CD4-positive, alpha-beta T cell (primary cell): ENCODE results near the gene NDUFB3. TPM values are rescaled to one million over a fixed set of nuclear protein-coding genes. Genes with fewer than 3 reads are reported as not detected.

Experiments
- ATAC-seq: fragments of 200-7000 bp; cut with Tn5 transposase; one replicate; pipeline ENCODE4 v1.10.0; 2022; ENCODE audit warnings: mild to moderate bottlenecking; ENCODE audit not compliant: poor library complexity
- CTCF ChIA-PET: fragments of 350-600 bp; sonication (Branson Sonifier 250); formaldehyde crosslinking; loops from one replicate; lab custom pipeline; 2021; ENCODE audit warnings: antibody characterized with exemption, inconsistent platforms; lab: Charles Lee
- POLR2A ChIA-PET: fragments of 350-600 bp; sonication (Branson Sonifier 250); formaldehyde crosslinking; loops from one replicate; lab custom pipeline; 2021; ENCODE audit warnings: antibody characterized with exemption, inconsistent platforms; lab: Charles Lee
- DNase-seq, 14 experiments: peaks; one replicate each; pipeline ENCODE4 v3.0.0-alpha.2; 2013 to 2020; ENCODE audit warnings: mixed read lengths in 2 of 14
- H3K27ac ChIP-seq, 2 donors: one replicate each; pipeline versions ENCODE4 v1.5.1 to v1.7.0; 2013; ENCODE audit warnings: low read length in 2 of 2, low read depth in 1 of 2, mild to moderate bottlenecking in 1 of 2
- H3K27me3 ChIP-seq, 2 experiments: 1 replicate in 1 of 2; 2 replicates in 1 of 2; pipeline versions ENCODE4 v1.6.1 to v1.7.0; 2013; ENCODE audit warnings: low read length in 2 of 2, control low read depth in 1 of 2, mild to moderate bottlenecking in 1 of 2, moderate library complexity in 1 of 2; ENCODE audit not compliant: insufficient read depth in 2 of 2, control insufficient read depth in 1 of 2
- H3K36me3 ChIP-seq: one replicate; pipeline ENCODE4 v1.6.1; 2013; ENCODE audit warnings: low read length, control low read depth; ENCODE audit not compliant: insufficient read depth
- H3K4me1 ChIP-seq: one replicate; pipeline ENCODE4 v1.6.1; 2013; ENCODE audit warnings: low read length, control low read depth; ENCODE audit not compliant: insufficient read depth
- H3K4me3 ChIP-seq: one replicate; pipeline ENCODE4 v1.5.1; 2013; ENCODE audit warnings: mild to moderate bottlenecking, low read length, moderate library complexity
- H3K9me3 ChIP-seq, 2 experiments: 1 replicate in 1 of 2; 2 replicates in 1 of 2; pipeline versions ENCODE4 v1.6.1 to v1.7.0; 2013; ENCODE audit warnings: low read length in 2 of 2, mild to moderate bottlenecking in 2 of 2, control low read depth in 1 of 2, moderate library complexity in 1 of 2; ENCODE audit not compliant: control insufficient read depth in 1 of 2, insufficient read depth in 1 of 2
- H3K27ac Mint-ChIP-seq: one replicate; pipeline ENCODE4 v1.8.0; 2020; ENCODE audit warnings: mixed read lengths
- H3K27me3 Mint-ChIP-seq: one replicate; pipeline ENCODE4 v1.8.0; 2021; ENCODE audit warnings: mixed read lengths
- H3K36me3 Mint-ChIP-seq: one replicate; pipeline ENCODE4 v1.8.0; 2021; ENCODE audit warnings: low read depth, mixed read lengths
- H3K4me1 Mint-ChIP-seq: one replicate; pipeline ENCODE4 v1.8.0; 2021; ENCODE audit warnings: low read depth, mixed read lengths
- H3K4me3 Mint-ChIP-seq: one replicate; pipeline ENCODE4 v1.8.0; 2020; ENCODE audit warnings: mild to moderate bottlenecking, mixed read lengths
- H3K9me3 Mint-ChIP-seq: one replicate; pipeline ENCODE4 v1.8.0; 2020; ENCODE audit warnings: mixed read lengths
- intact Hi-C, 2 experiments: fragments of 100-400 bp; cut with DNase I in 1 of 2; cut with micrococcal nuclease in 1 of 2; formaldehyde crosslinking; loops; one replicate each; pipeline versions ENCODE4 v1.15.1 to v1.9.0; 2023 to 2025; cut with DNase I, micrococcal nuclease
- total RNA-seq, 174 experiments: library from RNA in 2 of 174; stranded (reverse) in 2 of 174; gene quantifications; one replicate each; pipeline ENCODE4 v1.2.3 and lab custom pipeline; 2021 to 2026
- TF ChIP-seq, protein P1 (sequence below): fragments of 200-600 bp; IDR thresholded peaks from one replicate; pipeline ENCODE4 v1.8.0; 2022; ENCODE audit warnings: antibody characterized with exemption, mild to moderate bottlenecking

The NDUFB3 gene
- total RNA-seq, 2 experiments from 2014 or later, result 10.1 to 13.6 TPM

DNA sequence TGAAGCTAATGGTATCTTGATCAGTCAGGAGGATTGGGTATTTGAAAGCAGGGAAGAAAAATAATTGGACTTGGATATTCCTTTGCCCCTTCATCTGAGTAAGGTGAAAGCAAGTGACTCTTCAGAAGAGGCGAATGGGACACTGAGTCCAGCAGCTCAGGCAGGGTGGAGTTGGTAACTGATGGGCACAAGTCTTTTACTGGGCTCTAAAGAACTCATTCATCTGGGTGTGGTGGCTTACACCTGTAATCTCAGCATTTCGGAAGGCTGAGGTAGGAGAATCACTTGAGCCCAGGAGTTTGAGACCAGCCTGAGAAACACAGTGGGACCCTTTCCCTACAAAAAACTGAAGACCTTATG is 55.3 kb downstream of the NDUFB3 start:
- Histone ChIP-seq H3K4me3 (peak overlapping the region; percentile 84), H3K27ac (peak overlapping the region; percentile 65 to 84), H3K36me3 (peaks cover 14% of the 10 kb centered on the region), H3K9me3 (no peaks in the 10 kb centered on the region), H3K27me3 (no peaks in the 10 kb centered on the region), H3K4me1 (peaks cover 87% of the 10 kb centered on the region)
- ATAC-seq (no peak), DNase-seq (peak in 2 of 14 experiments; percentile 21)
- POLR2A ChIA-PET, result interaction anchor here (1.1 to 1.7 kb wide), 4 partner anchors 57 to 324 kb away, joined by 3 to 5 read pairs (median 4); partner anchors contain the start of genes CASP8, STRADB and TRAK2
- intact Hi-C loops, result no loop called here
- peak overlapping the region; percentile 88 for H3K4me3 Mint-ChIP-seq
- H3K9me3 Mint-ChIP-seq, result no peaks in the 10 kb centered on the region
- H3K4me1 Mint-ChIP-seq, result peaks cover 91% of the 10 kb centered on the region
- peaks cover 35% of the 10 kb centered on the region for H3K36me3 Mint-ChIP-seq
- CTCF ChIA-PET, result interaction anchor here (1.0 to 1.3 kb wide), 2 partner anchors 13 to 105 kb away, joined by 3 read pairs; no protein-coding TSS in a partner anchor
- H3K27ac Mint-ChIP-seq, result peak overlapping the region; percentile 93
- TF ChIP-seq, protein P1, sequence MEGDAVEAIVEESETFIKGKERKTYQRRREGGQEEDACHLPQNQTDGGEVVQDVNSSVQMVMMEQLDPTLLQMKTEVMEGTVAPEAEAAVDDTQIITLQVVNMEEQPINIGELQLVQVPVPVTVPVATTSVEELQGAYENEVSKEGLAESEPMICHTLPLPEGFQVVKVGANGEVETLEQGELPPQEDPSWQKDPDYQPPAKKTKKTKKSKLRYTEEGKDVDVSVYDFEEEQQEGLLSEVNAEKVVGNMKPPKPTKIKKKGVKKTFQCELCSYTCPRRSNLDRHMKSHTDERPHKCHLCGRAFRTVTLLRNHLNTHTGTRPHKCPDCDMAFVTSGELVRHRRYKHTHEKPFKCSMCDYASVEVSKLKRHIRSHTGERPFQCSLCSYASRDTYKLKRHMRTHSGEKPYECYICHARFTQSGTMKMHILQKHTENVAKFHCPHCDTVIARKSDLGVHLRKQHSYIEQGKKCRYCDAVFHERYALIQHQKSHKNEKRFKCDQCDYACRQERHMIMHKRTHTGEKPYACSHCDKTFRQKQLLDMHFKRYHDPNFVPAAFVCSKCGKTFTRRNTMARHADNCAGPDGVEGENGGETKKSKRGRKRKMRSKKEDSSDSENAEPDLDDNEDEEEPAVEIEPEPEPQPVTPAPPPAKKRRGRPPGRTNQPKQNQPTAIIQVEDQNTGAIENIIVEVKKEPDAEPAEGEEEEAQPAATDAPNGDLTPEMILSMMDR, result no peak
- H3K27me3 Mint-ChIP-seq, result no peaks in the 10 kb centered on the region

DNA sequence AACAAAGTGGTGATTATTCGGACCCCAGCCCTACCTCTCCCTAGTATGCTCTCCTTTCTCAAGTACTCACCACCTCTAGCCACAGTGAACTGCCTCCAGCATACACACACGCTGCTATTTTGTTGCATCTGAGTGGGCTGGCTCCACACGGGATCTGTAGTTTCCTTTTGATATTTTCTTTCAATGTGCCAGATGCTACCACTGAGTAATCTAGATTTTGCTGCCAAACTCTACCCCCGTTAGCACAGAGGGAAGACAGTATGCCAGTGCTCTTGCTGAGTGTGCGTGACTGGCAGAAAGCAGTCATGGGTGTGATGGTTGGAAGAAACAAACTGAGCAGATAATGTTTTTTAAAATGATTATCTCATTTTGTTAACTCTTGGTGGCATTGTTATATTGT is 55.8 kb downstream of the NDUFB3 start:
- Histone ChIP-seq H3K36me3 (peaks cover 13% of the 10 kb centered on the region), H3K4me1 (peaks cover 87% of the 10 kb centered on the region), H3K4me3 (peak overlapping the region; percentile 84), H3K27me3 (no peaks in the 10 kb centered on the region), H3K27ac (peak overlapping the region; percentile 65 to 84), H3K9me3 (no peaks in the 10 kb centered on the region)
- intact Hi-C loops, result no loop called here
- no peaks in the 10 kb centered on the region for H3K9me3 Mint-ChIP-seq
- H3K4me1 Mint-ChIP-seq, result peaks cover 91% of the 10 kb centered on the region
- no peaks in the 10 kb centered on the region for H3K27me3 Mint-ChIP-seq
- DNase-seq (peak in 8 of 14 experiments; percentile 30 to 71 (median 52)), ATAC-seq (peak; percentile 21)
- TF ChIP-seq, protein P1, result no peak
- POLR2A ChIA-PET, result interaction anchor here (1.2 to 1.4 kb wide), 2 partner anchors 56 to 58 kb away, joined by 3 to 5 read pairs; no protein-coding TSS in a partner anchor
- peak overlapping the region; percentile 93 for H3K27ac Mint-ChIP-seq
- CTCF ChIA-PET, result interaction anchor here (1.0 to 1.3 kb wide), 2 partner anchors 13 to 105 kb away, joined by 3 read pairs; no protein-coding TSS in a partner anchor
- peak overlapping the region; percentile 88 for H3K4me3 Mint-ChIP-seq
- peaks cover 35% of the 10 kb centered on the region for H3K36me3 Mint-ChIP-seq

DNA sequence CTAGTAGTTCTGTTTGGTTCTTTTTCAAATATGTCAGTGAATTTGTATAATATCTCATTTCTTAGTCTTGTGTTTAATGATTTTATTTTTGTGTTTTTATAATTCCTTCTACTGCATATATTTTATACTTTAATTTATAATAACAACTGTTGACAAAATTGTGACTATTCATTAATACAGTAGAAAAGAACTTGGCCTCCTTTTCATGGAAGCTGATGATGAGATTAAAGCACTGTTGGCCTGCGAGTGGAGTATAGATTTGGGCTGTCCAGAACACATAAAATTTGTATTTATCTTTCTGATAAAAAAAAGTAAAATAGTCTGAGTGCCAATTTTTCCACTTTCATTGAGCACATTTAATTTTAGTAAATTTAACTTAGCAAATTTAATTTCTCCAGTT is 56.2 kb downstream of the NDUFB3 start:
- Histone ChIP-seq H3K4me3 (no peak overlapping the region), H3K4me1 (peaks cover 88% of the 10 kb centered on the region), H3K36me3 (peaks cover 17% of the 10 kb centered on the region), H3K27ac (peak overlapping the region in 1 of 2 donors; percentile 65), H3K9me3 (no peaks in the 10 kb centered on the region), H3K27me3 (no peaks in the 10 kb centered on the region)
- H3K4me1 Mint-ChIP-seq, result peaks cover 91% of the 10 kb centered on the region
- DNase-seq (no peak), ATAC-seq (no peak)
- H3K4me3 Mint-ChIP-seq, result peak overlapping the region; percentile 88
- H3K27ac Mint-ChIP-seq, result peak overlapping the region; percentile 96
- no peaks in the 10 kb centered on the region for H3K27me3 Mint-ChIP-seq
- TF ChIP-seq, protein P1, result no peak
- ChIA-PET POLR2A (interaction anchor here (0.8 to 0.9 kb wide), 3 partner anchors 30 to 239 kb away, joined by 3 to 4 read pairs (median 3); partner anchors contain the start of gene NIF3L1), CTCF (no interaction called here)
- H3K9me3 Mint-ChIP-seq, result no peaks in the 10 kb centered on the region
- H3K36me3 Mint-ChIP-seq, result peaks cover 37% of the 10 kb centered on the region
- intact Hi-C loops, result no loop called here
